HEK293T (cell line): Measurements from ENCODE around the gene TSHR.

ENCODE experiments used
- CTCF ChIA-PET: fragments of 350-600 bp; formaldehyde crosslinking; extraction: SDS; loops from one replicate; lab custom pipeline; 2021; ENCODE audit warnings: antibody characterized with exemption, inconsistent platforms; lab: Yijun Ruan, JAX
- POLR2A ChIA-PET: fragments of 350-600 bp; formaldehyde crosslinking; extraction: SDS; loops from one replicate; lab custom pipeline; 2020; ENCODE audit warnings: antibody characterized with exemption, inconsistent platforms; lab: Yijun Ruan, JAX
- DNase-seq: peaks from one replicate; pipeline ENCODE4 v3.0.0; 2012; ENCODE audit warnings: mixed read lengths; ENCODE audit errors: extremely low spot score
- ARNT ChIP-seq: fragments of 450-650 bp; IDR thresholded peaks from 2 replicates; pipeline ENCODE4 v1.6.1; 2017; ENCODE audit warnings: mild to moderate bottlenecking
- BHLHE40 ChIP-seq: fragments of 450-650 bp; IDR thresholded peaks from 2 replicates; pipeline ENCODE4 v1.6.1; 2016; ENCODE audit warnings: mild to moderate bottlenecking, moderate library complexity, borderline replicate concordance
- CTBP1 ChIP-seq: fragments of 450-650 bp; IDR thresholded peaks from 2 replicates; pipeline ENCODE4 v1.6.1; 2016; ENCODE audit warnings: borderline replicate concordance
- ELF4 ChIP-seq: fragments of 450-650 bp; IDR thresholded peaks from 2 replicates; pipeline ENCODE4 v1.6.1; 2017; ENCODE audit warnings: antibody characterized with exemption
- FOXA1 ChIP-seq: fragments of 450-650 bp; IDR thresholded peaks from 2 replicates; pipeline ENCODE4 v1.6.1; 2016; ENCODE audit warnings: mild to moderate bottlenecking
- FOXK2 ChIP-seq: fragments of 450-650 bp; IDR thresholded peaks from 2 replicates; pipeline ENCODE4 v1.6.1; 2016; ENCODE audit warnings: mild to moderate bottlenecking
- FOXM1 ChIP-seq: fragments of 450-650 bp; IDR thresholded peaks from 2 replicates; pipeline ENCODE4 v1.6.1; 2017; ENCODE audit warnings: mild to moderate bottlenecking, borderline replicate concordance
- HDGF ChIP-seq: fragments of 450-650 bp; IDR thresholded peaks from 2 replicates; pipeline ENCODE4 v1.6.1; 2017; ENCODE audit warnings: antibody characterized with exemption, borderline replicate concordance
- L3MBTL2 ChIP-seq: fragments of 450-650 bp; conservative IDR thresholded peaks from 2 replicates; pipeline ENCODE4 v1.6.1; 2016; ENCODE audit warnings: mild to moderate bottlenecking
- LEF1 ChIP-seq: fragments of 450-650 bp; IDR thresholded peaks from 2 replicates; pipeline ENCODE4 v1.6.1; 2017; ENCODE audit warnings: mild to moderate bottlenecking, borderline replicate concordance
- NFRKB ChIP-seq: fragments of 450-650 bp; IDR thresholded peaks from 2 replicates; pipeline ENCODE4 v1.6.1; 2016; ENCODE audit warnings: mild to moderate bottlenecking, moderate library complexity
- PKNOX1 ChIP-seq: fragments of 450-650 bp; IDR thresholded peaks from 2 replicates; pipeline ENCODE4 v1.6.1; 2016
- SP1 ChIP-seq: fragments of 450-650 bp; IDR thresholded peaks from 2 replicates; pipeline ENCODE4 v1.6.1; 2017
- SUZ12 ChIP-seq: fragments of 450-650 bp; IDR thresholded peaks from 2 replicates; pipeline ENCODE4 v1.6.1; 2016; ENCODE audit warnings: mild to moderate bottlenecking
- TARDBP ChIP-seq: fragments of 450-650 bp; IDR thresholded peaks from 2 replicates; pipeline ENCODE4 v1.6.1; 2016
- ZNF384 ChIP-seq: fragments of 450-650 bp; IDR thresholded peaks from 2 replicates; pipeline ENCODE4 v1.6.1; 2016

TSHR gene

GRCh38 chr14:81070511-81070910 lies 115.1 kb downstream of the TSHR start:
- ChIA-PET POLR2A (no interaction called here), CTCF (no interaction called here)
- DNase-seq = no peak
- TF ChIP-seq ZNF384 (no peak), LEF1 (no peak), L3MBTL2 (no peak), BHLHE40 (no peak), FOXK2 (no peak), ELF4 (no peak), SUZ12 (no peak)

DNA sequence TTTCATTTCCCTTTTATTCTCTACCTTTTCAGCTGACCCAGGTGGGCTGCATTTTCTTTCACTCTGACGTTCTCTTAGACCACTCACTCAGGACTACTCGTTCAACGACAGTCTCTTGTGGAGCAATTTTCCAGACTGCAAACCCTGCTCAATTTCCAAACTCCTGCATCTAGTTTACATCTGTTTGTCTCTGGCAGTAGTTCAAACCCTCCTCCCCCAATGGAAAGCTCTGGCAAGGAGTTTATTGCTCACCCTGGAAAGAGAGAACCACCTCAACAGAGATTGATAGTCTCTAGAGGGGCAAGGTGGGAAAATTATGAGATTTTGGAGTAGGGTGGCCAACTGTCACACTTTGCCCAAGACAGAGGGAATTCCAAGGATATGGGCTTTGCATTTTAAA lies 130.2 kb downstream of the TSHR start:
- CTCF ChIA-PET = no interaction called here
- TF ChIP-seq FOXA1 (no peak), ELF4 (no peak), HDGF (no peak), SP1 (no peak), BHLHE40 (no peak), CTBP1 (no peak), NFRKB (no peak), ZNF384 (no peak), SUZ12 (no peak), PKNOX1 (no peak), ARNT (no peak), TARDBP (no peak)
- POLR2A ChIA-PET = no interaction called here
- DNase-seq = no peak

DNA sequence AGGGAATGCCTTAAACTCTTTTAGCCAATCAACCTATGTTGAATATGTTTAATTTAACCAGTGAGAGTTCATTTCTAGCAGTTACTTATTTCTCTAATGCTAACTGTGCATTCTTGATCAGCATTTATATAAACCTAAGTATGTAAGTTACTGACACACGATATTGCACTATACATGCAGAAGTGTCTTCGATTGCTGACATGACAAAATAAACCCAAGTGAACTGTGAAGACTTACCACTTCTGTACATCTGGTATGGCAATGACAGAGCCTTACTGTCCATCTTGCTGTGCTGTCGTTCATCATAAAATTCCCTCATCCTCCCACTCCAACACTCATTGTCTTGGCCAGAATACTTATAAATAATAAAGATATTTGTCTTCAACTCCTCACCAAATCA lies 131.8 kb downstream of the TSHR start:
- POLR2A ChIA-PET = no interaction called here
- CTCF ChIA-PET = no interaction called here
- no peak for DNase-seq
- TF ChIP-seq FOXM1 (no peak), ELF4 (no peak), SP1 (no peak), FOXK2 (no peak)

DNA sequence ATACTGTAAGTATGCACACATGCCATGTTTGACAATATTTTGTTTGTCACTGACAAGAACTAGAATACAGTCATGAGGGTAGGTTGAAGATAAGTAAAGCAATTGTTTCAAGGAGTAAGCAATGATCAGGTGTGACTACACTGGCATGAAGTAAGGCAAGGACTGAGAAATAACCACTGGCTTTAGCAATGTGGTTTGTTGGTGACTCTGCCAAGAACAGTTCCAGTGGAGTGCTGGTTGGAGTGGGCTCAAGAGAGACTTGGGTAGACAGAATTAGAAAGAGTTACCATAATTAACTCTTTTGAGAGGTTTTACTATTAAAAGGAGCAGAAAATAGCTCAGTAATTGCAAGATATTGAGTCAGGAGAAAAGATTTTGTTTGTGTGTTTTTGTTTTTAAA lies 135.7 kb downstream of the TSHR start:
- ChIA-PET POLR2A (no interaction called here), CTCF (interaction anchor here (0.6 kb wide), 1 partner anchor 1095 kb away, joined by 3 read pairs; no protein-coding TSS in a partner anchor)
- DNase-seq = no peak
- TF ChIP-seq BHLHE40 = no peak

DNA sequence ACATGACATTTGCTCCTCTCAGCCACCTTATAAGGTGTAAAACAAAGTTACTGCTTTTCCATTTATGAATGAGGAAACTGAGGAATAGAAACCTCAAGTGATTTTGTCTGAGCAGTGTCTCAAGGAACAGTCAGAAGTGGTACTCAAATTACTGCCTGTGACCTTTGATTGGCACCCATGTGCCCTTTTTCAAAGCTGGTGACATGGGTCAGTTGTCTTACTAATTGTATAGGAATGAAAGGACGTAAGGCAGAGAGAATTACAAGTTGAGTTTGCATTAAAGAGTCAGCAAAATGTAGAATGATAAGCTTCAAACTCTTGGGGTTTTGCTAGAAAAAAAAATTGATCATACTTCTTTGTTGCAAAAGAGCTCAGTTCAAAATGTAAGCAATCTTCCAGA lies 136.2 kb downstream of the TSHR start:
- CTCF ChIA-PET = interaction anchor here (0.8 kb wide), 1 partner anchor 44 kb away, joined by 3 read pairs; no protein-coding TSS in a partner anchor
- POLR2A ChIA-PET = no interaction called here
- no peak for TF ChIP-seq L3MBTL2
- no peak for TF ChIP-seq ZNF384
- TF ChIP-seq FOXA1 = no peak
- TF ChIP-seq BHLHE40 = no peak
- no peak for TF ChIP-seq TARDBP
- TF ChIP-seq NFRKB = no peak
- TF ChIP-seq PKNOX1 = no peak
- no peak for TF ChIP-seq ARNT
- no peak for TF ChIP-seq CTBP1
- no peak for TF ChIP-seq HDGF
- no peak for TF ChIP-seq SUZ12
- TF ChIP-seq ELF4 = no peak
- no peak for TF ChIP-seq LEF1
- no peak for TF ChIP-seq FOXM1
- no peak for TF ChIP-seq FOXK2
- no peak for TF ChIP-seq SP1
- DNase-seq = no peak

- ChIA-PET CTCF (no interaction called here), POLR2A (no interaction called here)
- no peak for DNase-seq
- TF ChIP-seq FOXA1 (no peak), FOXM1 (no peak), BHLHE40 (no peak), FOXK2 (no peak), CTBP1 (no peak), NFRKB (no peak), LEF1 (no peak), TARDBP (no peak), SP1 (no peak), PKNOX1 (no peak), L3MBTL2 (no peak), ZNF384 (no peak), ELF4 (no peak), HDGF (no peak)
These were observed 138.2 kb downstream of the TSHR start for GRCh38 chr14:81093651-81094050.

DNA sequence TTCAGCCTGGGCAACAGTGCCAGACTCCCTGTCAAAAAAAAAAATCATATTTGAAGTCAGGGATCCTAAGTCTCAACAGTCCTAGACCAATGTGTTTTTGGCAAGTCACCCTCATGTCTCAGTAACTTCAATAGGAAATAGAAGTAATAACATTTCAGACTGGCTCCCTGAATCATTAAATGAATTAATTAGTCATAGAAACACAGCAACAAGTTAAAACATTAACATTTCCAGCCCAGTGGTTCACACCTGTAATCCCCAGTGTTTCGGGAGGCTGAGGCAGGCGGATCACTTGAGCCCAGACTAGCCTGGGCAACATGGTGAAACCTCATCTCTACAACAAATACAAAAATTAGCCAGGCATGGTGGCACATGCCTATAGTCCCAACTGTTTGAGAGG lies 140.1 kb downstream of the TSHR start:
- no peak for DNase-seq
- CTCF ChIA-PET = no interaction called here

More for the DNA sequence above, 140.1 kb downstream of the TSHR start:
- POLR2A ChIA-PET = no interaction called here
- TF ChIP-seq PKNOX1 = no peak
- TF ChIP-seq L3MBTL2 = no peak
- TF ChIP-seq HDGF = no peak
